Activated T-helper 9 cell treated with anti-CD3 and anti-CD28 coated beads, Interleukin-2, amount 50 U/mL, for 16 hours (primary cell): ENCODE results near the gene TMEM273.

Experiments used
- DNase-seq: peaks from one replicate; pipeline ENCODE4 v3.0.0-alpha.2; 2020; ENCODE audit warnings: low read depth

Gene TMEM273

DNA sequence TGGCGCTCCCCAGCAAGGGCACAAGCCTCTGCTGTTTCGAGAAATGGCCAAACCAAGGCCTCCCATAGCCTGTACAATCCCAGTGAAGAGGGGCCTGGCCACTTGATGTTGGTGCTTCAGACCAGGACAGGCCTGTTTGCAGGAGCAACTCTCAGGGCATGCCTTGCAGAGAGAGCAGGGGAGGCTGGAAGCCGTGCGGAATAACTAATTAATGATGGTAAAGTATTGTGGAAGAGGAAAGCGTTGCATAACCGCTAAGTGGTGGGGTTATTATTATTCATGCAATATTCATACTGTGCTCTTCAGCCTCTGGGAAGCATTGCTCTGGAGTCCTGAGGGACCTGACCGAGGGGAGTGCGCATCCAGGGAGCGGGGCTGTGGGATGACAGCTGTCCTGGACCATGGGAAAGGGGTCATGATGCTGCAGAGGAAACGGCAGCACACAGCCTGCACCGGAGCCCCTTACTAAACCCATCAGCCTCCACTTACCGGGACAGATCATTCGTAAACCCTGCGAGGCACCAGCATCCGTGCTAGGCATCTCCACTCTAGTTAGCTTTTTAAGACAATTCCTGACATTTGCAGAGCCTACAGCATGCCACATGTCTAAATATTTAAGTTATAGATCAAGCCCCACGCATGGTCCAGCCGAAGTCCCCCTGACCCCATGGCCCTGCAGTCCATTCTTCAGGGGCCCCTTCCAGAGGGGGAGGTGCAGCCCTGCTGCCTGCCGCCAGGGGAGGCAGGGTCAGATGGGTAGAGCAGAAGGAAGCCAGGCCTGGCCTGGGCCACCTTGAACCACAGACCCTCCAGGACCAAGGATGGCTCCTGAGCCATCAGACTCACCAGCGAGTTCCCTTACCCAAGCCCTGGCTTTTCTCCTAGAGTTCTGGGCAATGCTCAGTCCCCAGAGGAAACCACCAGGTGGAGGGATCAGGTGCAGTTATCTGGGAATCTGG, 11.6 kb downstream of the TMEM273 start:
- DNase-seq = no peak

DNA sequence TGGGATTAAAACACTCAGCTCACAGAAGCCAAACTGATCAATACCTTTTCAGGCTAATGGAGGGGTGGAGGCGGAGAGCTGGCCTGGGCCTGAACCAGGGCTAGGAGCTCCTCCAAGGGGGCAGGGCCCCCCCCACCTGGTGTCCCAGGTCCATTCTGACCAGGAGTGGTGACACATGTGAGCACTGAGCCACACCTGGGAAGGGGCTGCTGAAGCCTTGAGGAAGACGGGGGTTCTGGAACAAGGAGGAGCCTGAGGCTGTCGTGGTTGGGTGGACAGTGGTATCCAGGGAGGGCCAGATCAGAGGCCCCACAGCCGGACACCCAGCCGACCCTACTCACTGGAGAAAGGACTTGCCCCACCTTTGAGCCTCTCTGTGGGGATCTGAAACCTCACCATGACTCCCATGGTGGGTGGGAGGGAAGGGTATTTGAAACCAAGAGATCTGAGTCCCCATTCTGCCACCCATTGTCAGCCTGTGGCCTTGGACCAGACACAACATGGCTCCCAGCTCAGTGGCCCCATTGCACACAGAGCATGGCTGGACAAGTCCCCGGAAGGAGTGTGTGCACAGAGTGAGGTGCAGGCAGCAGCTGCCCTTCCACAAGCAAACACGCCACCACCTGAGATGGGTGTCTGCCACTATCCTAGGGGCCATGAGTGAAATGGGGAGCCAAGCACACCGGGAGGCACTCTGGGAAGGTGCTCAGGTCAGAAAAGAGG, 12.4 kb downstream of the TMEM273 start:
- DNase-seq = no peak

- DNase-seq = no peak
These were observed 13.2 kb downstream of the TMEM273 start for GRCh38 chr10:49174926-49175500.

GRCh38 chr10:49174261-49174925, 13.8 kb downstream of the TMEM273 start:
- no peak for DNase-seq

DNA sequence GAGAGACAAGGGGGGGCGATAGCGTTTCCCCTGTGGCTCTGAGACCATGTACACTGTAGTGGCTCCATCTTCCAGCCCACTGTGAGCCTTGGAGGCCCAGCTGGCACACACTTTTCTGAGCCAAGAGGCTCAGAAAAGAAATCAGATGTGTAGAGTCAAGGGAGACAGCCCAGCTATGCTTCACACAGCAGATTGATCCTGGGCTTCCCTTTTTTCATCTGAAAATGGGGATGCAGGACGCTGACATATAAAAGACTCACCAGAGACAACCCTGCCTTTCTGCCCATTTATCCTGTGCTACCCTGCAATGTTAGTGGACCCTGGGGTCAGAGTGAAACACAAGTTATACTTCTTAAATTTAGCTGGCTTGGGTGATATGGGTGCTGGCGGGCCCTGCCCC, 14.3 kb downstream of the TMEM273 start:
- no peak for DNase-seq

- DNase-seq = no peak
These were observed 14.9 kb downstream of the TMEM273 start for GRCh38 chr10:49173201-49173772.

DNA sequence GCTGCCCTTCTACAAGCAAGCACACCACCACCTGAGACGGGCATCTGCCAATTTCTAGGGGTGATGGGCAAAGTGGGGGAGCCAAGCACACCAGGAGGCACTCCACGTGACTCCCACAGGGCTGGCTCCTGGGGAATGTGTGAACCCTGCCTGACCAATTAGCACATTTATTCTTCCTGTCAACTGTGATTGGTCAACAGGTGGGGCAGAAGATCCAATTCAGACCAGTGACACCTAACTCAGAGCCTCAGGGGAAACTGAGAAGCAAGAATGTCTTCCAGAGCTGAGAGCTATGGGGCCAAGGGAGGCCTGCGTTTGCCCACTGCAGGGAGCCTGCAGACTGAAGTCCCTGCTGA, 15.4 kb downstream of the TMEM273 start:
- DNase-seq = no peak

GRCh38 chr10:49172061-49172776, 16.0 kb downstream of the TMEM273 start:
- no peak for DNase-seq

- no peak for DNase-seq
These were observed 16.7 kb downstream of the TMEM273 start for GRCh38 chr10:49171326-49172060.

GRCh38 chr10:49170632-49171325, 17.4 kb downstream of the TMEM273 start:
- no peak for DNase-seq

DNA sequence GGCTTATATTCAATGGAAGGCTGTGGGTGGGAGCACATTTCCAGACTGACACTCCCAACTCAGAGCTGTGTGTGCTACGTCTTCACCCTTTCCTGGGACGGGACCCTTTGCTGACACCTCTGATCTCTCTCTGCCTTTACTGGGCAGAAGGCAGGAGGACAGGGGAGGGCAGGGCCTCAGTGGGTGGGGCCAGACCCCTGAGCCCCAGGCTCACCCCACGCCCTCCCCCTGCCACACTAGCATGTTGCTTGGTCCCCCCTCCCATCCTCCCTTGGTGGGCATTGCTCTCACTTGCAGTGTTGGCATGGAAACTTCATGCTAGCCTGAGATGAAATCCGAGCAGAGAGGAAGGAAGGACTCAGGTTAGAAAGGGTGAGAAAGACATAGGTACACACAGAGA, 18.4 kb downstream of the TMEM273 start:
- no peak for DNase-seq

DNA sequence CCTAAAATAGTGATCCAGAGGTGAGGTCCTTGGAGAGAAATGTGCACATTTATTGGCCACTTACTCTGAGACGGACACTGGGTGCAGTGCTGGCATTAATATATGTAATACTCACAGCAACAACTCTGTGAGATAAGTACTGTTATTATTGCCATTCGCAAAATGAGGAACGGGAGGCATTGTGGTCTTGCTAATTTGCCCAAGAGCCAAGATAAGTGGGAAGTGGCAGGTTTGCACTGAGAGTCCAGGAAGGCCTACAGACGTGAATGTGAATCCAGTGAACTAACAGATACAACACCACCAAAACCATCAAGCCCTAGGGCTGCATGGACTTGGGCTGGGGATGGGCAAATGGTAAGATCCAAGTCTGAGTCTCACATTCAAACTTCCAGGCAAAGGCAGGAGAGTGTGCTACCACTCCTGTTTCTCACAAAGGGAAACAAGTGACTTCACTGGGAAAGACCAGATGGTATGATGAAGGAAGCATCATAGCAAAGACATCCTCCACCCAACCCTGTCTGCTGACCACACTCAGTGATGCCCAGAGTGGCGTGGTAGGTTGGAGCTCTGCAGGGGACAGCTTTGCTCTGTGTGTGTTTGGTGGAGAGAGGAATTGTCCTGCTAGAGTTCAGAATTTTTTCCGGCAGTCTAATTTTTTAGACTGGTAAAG, 19.2 kb downstream of the TMEM273 start:
- DNase-seq = no peak

DNA sequence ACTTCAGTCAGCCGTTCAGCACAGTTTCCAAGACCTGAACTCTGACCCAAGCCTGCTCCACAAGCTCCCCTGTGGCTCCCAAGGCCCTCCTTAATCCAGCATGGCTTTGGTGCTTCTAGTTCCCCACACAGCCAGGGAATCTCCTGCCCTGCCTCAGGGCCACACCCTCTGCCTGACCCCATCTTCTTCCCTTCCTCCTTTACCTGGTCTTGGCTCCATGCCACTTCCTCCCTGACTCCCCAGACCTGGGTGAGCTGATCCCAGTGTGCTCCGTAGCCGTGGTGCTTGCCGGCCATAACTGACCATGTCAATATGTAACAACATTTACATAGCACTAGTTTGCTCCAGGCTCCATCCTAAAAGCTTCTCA, 20.0 kb downstream of the TMEM273 start:
- DNase-seq = no peak

- no peak for DNase-seq
These were observed 20.6 kb downstream of the TMEM273 start for GRCh38 chr10:49167425-49168170.

GRCh38 chr10:49166484-49167400, 21.4 kb downstream of the TMEM273 start:
- no peak for DNase-seq

GRCh38 chr10:49165821-49166483, 22.2 kb downstream of the TMEM273 start:
- no peak for DNase-seq

GRCh38 chr10:49165259-49165658, 22.9 kb downstream of the TMEM273 start:
- DNase-seq = no peak
